ENCODE measurements around the gene ISG20. TPM values are rescaled to one million over a fixed set of nuclear protein-coding genes. Genes with fewer than 3 reads are reported as not detected.

ISG20 gene
- total RNA-seq (10 to 100 TPM in 1 of 6 donors, 1 to 10 TPM in 5; 3.0 to 14.2 (median 5.7) TPM), polyA plus RNA-seq (10 to 100 TPM in 1 of 2 donors, 1 to 10 TPM in 1; 8.4 to 11.0 TPM)

DNA sequence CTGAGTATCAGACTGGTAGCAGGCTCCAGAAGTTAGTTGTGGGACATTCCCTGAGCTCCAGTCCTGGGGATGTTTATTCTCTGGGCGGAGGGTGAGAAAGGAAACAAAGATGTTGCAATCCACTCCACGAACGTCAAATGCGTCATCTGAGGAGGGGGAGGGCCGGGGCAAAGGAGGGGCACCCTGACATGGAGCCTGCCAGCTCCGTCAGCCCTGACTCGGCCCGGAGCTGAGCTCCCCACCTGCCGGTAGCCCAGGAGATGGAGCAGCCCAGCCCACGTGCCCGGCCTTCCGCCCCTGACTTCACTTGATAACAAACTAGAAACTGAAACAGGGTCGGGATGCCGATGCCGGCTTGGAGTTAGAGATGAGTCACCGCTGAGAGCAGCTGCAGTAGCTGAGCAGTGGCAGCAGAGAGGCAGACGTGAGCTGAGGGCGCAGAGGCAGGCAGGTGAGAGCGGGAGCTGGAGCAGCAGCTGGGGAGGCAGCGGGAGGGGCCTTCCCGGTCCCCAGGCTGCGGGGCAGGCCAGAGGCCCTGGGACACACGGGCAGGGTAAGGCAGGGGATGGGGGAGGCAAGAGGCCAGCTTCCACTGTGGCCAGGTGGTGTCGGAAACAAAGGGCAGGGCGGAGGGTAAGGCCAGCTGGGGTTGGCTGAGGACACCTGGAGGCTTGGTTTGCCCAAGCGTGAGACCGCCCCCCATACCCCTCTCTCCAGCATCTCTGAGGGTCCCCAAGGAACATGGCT, at the start of gene ISG20:
ISG20 (plus strand) TSS at position 391 of the 747 bp plus-strand sequence; CDS start at position 742, 351 bp downstream.
- FAIRE-seq = no peak
- Histone ChIP-seq H3K36me3 (no peaks in the 10 kb centered on the region), H3K4me3 (peak within 1 kb of the TSS in 3 of 4 donors; percentile 3 to 45 (median 33)), H3K9me3 (no peaks in the 10 kb centered on the region), H3K27me3 (no peaks in the 10 kb centered on the region), H3K4me1 (peaks cover 14 to 32% (median 17%) of the 10 kb centered on the region in 3 donors), H3K27ac (peak within 1 kb of the TSS; percentile 89 to 98 (median 97))
- peak; percentile 87 to 92 (median 88) for ATAC-seq
- intact Hi-C loops (cut with DNase I) = no loop called here
- peak; percentile 89 to 98 (median 96) for DNase-seq
- TF ChIP-seq, protein P1, sequence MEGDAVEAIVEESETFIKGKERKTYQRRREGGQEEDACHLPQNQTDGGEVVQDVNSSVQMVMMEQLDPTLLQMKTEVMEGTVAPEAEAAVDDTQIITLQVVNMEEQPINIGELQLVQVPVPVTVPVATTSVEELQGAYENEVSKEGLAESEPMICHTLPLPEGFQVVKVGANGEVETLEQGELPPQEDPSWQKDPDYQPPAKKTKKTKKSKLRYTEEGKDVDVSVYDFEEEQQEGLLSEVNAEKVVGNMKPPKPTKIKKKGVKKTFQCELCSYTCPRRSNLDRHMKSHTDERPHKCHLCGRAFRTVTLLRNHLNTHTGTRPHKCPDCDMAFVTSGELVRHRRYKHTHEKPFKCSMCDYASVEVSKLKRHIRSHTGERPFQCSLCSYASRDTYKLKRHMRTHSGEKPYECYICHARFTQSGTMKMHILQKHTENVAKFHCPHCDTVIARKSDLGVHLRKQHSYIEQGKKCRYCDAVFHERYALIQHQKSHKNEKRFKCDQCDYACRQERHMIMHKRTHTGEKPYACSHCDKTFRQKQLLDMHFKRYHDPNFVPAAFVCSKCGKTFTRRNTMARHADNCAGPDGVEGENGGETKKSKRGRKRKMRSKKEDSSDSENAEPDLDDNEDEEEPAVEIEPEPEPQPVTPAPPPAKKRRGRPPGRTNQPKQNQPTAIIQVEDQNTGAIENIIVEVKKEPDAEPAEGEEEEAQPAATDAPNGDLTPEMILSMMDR (IDR thresholded peaks at IDR 0.05) = peak in 3 of 4 donors; percentile 16 to 37 (median 29)
- WGBS, 2 donors = 6% methylated on average over 23 to 27 of the region's 27 CpGs

DNA sequence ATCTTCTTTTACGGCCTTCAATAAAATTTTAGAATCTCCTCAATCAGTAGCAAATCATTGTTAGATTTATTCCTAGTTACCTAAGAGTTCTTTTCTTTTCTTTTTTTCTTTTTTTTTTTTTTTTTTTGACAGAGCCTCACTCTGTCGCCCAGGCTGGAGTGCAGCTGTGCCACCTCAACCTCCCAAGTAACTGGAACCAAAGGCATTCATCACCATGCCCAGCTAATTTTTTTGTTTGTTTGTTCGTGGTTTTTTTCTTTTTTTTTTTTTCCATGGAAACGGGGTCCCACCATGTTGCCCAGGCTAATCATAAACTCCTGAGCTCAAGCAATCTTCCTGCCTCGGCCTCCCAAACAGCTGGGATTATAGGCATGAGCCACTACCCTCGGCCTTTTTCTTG, 48.1 kb upstream of the ISG20 start:
- TF ChIP-seq, protein P1 (IDR thresholded peaks at IDR 0.05) = no peak
- 59 to 65% methylated on average over 6 of the region's 6 CpGs for WGBS, 2 donors
- Histone ChIP-seq H3K4me3 (no peak overlapping the region), H3K9me3 (no peaks in the 10 kb centered on the region), H3K36me3 (no peaks in the 10 kb centered on the region), H3K27ac (no peak overlapping the region), H3K4me1 (no peaks in the 10 kb centered on the region), H3K27me3 (no peaks in the 10 kb centered on the region)
- FAIRE-seq (no peak), DNase-seq (no peak), ATAC-seq (no peak)
- intact Hi-C loops (cut with DNase I) = no loop called here

DNA sequence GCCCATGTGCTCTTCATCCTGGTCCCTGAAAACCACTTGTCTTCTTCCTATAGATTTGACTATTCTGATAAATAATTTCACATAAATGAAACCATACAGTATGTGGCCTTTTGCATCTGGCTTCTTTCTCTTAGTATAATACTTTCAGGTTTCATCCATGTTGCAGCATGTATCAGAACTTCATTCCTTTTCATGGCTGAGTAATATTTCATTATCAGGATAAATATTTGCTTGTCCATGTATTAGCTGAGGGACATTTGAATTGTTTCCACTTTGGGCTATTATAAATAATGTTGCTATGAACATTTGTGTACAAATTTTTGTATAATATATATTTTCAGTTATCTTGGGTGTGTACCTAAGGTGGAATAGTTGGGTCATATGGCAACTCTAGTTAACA, 47.4 kb upstream of the ISG20 start:
- FAIRE-seq (no peak), ATAC-seq (no peak), DNase-seq (no peak)
- Histone ChIP-seq H3K4me3 (no peak overlapping the region), H3K27me3 (no peaks in the 10 kb centered on the region), H3K36me3 (no peaks in the 10 kb centered on the region), H3K27ac (no peak overlapping the region), H3K4me1 (no peaks in the 10 kb centered on the region), H3K9me3 (no peaks in the 10 kb centered on the region)
- TF ChIP-seq, protein P1 (IDR thresholded peaks at IDR 0.05) = no peak
- intact Hi-C loops (cut with DNase I) = no loop called here

DNA sequence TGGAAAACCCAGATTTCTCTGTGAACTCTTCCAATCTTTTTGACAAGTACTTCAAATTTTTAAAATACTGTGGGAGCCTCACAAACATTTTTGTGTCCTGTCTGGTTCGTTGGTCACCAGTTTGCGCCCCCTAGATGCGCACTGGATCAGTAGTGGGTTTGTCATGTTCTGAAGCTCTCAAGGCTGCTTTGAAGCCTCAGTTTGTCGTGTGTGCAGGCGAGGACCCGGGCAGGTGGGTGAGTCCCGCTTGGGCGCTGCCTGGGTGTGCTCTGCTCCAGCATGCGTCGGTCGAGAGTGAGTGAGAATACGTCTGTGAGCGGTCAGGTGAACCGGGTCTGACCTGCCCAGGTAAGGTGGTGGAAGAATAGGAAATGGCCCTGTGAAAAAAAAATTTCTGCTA, 34.9 kb upstream of the ISG20 start:
- peaks cover 0 to 43% (median 17%) of the 10 kb centered on the region in 4 donors for H3K27me3 ChIP-seq
- ATAC-seq (peak in 3 of 4 donors; percentile 18 to 43 (median 36)), DNase-seq (peak in 1 of 6 donors; percentile 48), FAIRE-seq (no peak)
- H3K4me1 ChIP-seq = peaks cover 0 to 6% (median 0%) of the 10 kb centered on the region in 3 donors
- H3K9me3 ChIP-seq = no peaks in the 10 kb centered on the region
- no peak overlapping the region for H3K4me3 ChIP-seq
- 6 to 9% methylated on average over 14 of the region's 14 CpGs for WGBS, 2 donors
- intact Hi-C loops (cut with DNase I) = no loop called here
- TF ChIP-seq, protein P1 (IDR thresholded peaks at IDR 0.05) = no peak
- H3K27ac ChIP-seq = no peak overlapping the region
- no peaks in the 10 kb centered on the region for H3K36me3 ChIP-seq
